Vagina (tissue), 2 donors: ENCODE results near the gene TBL1X.

Experiments
- CTCF ChIP-seq, 3 experiments: fragments of 450-650 bp in 2 of 3; fragments of 200-600 bp in 1 of 3; sonication (generic) in 1 of 3; IDR thresholded peaks; one replicate each; pipeline ENCODE4 v1.5.1; 2017 to 2019; ENCODE audit warnings: antibody characterized with exemption in 3 of 3, mild to moderate bottlenecking in 2 of 3, moderate library complexity in 2 of 3
- POLR2A ChIP-seq, 2 donors: fragments of 450-650 bp; IDR thresholded peaks; one replicate each; pipeline ENCODE4 v1.6.1; 2017; ENCODE audit warnings: antibody characterized with exemption in 2 of 2, mild to moderate bottlenecking in 2 of 2, moderate library complexity in 2 of 2
- POLR2AphosphoS5 ChIP-seq, 2 donors: sonication (generic); formaldehyde crosslinking; IDR thresholded peaks; one replicate each; pipeline ENCODE4 v1.9.0; 2017; ENCODE audit warnings: antibody characterized with exemption in 2 of 2, mild to moderate bottlenecking in 2 of 2, low read depth in 1 of 2; ENCODE audit not compliant: insufficient read depth in 1 of 2

- TF ChIP-seq CTCF (IDR thresholded peaks at IDR 0.05) (no peak), POLR2A (IDR thresholded peaks at IDR 0.05) (no peak), POLR2AphosphoS5 (IDR thresholded peaks at IDR 0.05; ENCODE audit: insufficient read depth in 1 of 2, low read depth in 1 of 2) (no peak)
These were observed 263.4 kb downstream of the TBL1X start for GRCh38 chrX:9728261-9728660.
